ENCODE measurements around the gene DTYMK. TPM values are rescaled to one million over a fixed set of nuclear protein-coding genes. Genes with fewer than 3 reads are reported as not detected.
A peak's percentile ranks its signal among the peaks of the same experiment; 100 is the strongest.

The DTYMK gene
- total and polyA plus RNA-seq, 2 donors (not counting 1 experiment from before 2014, with no cell fraction given), result 19.5 to 26.3 TPM

GRCh38 chr2:241635756-241636155 lies 50.9 kb downstream of the DTYMK start:
- peaks cover 0 to 8% (median 0%) of the 10 kb centered on the region in 3 donors for H3K9me3 ChIP-seq (ENCODE audit: control extremely low read depth in 1 of 3, control insufficient read depth in 2 of 3, insufficient read depth in 1 of 3, low read length in 2 of 3)
- H3K4me3 ChIP-seq (ENCODE audit: control extremely low read depth in 1 of 5, extremely low read depth in 1 of 5, insufficient read depth in 1 of 5, low read depth in 2 of 5, low read length in 4 of 5), result peak overlapping the region in 2 of 5 experiments; percentile 59 to 97
- peak overlapping the region; percentile 85 for H3K27ac Mint-ChIP-seq
- H3K27me3 ChIP-seq (replicated peaks in 1 of 4; ENCODE audit: control extremely low read depth in 1 of 4, control insufficient read depth in 3 of 4, insufficient read depth in 4 of 4, low read length in 3 of 4), result no peaks in the 10 kb centered on the region
- ChIA-PET CTCF (no interaction called here), POLR2A (interaction anchor here (0.6 kb wide), 1 partner anchor 600 kb away, joined by 7 read pairs; no protein-coding TSS in a partner anchor)
- H4K20me1 ChIP-seq (ENCODE audit: control insufficient read depth, insufficient read depth, low read length, poor library complexity, severe bottlenecking), result peaks cover 38% of the 10 kb centered on the region
- peak overlapping the region; percentile 100 for H2AFZ ChIP-seq (ENCODE audit: insufficient read depth, low read depth, low read length, poor library complexity, severe bottlenecking)
- peaks cover 86% of the 10 kb centered on the region for H3K79me2 ChIP-seq (ENCODE audit: control insufficient read depth, insufficient read depth, low read length)
- H3K4me1 ChIP-seq (ENCODE audit: control insufficient read depth in 2 of 2, insufficient read depth in 2 of 2, low read length in 2 of 2), result peaks cover 19 to 24% of the 10 kb centered on the region in 2 donors
- WGBS (ENCODE audit: insufficient coverage), result 33% methylated on average over 1 of the region's 6 CpGs
- peaks cover 34% of the 10 kb centered on the region for H3K4me1 Mint-ChIP-seq
- no peaks in the 10 kb centered on the region for H3K9me3 Mint-ChIP-seq (ENCODE audit: insufficient read depth)
- H3K4me2 ChIP-seq (replicated peaks; ENCODE audit: low read depth, low read length, poor library complexity, severe bottlenecking), result peak overlapping the region; percentile 98
- peaks cover 0 to 26% of the 10 kb centered on the region in 2 experiments for H3K36me3 ChIP-seq (replicated peaks in 1 of 2; ENCODE audit: control extremely low read depth in 1 of 2, control insufficient read depth in 1 of 2, extremely low read depth in 1 of 2, insufficient read depth in 2 of 2, low read length in 1 of 2)
- DNase-seq, result no peak
- no peak for ATAC-seq (ENCODE audit: low read depth)
- H3K9ac ChIP-seq (ENCODE audit: low read length), result peak overlapping the region; percentile 77
- no peaks in the 10 kb centered on the region for H3K27me3 Mint-ChIP-seq
- peak overlapping the region; percentile 80 for H3K4me3 Mint-ChIP-seq
- intact Hi-C loops (cut with micrococcal nuclease), result loop anchor here (2.0 to 10.0 kb wide), 3 partner anchors 363 to 1075 kb away; partner anchors contain the start of gene DUSP28
- H3K27ac ChIP-seq (ENCODE audit: low read length in 2 of 2), result peak overlapping the region in 1 of 2 donors; percentile 65
- TF ChIP-seq EZH2 (IDR thresholded peaks at IDR 0.05; ENCODE audit: borderline replicate concordance, insufficient read depth, low read depth, low read length, poor library complexity, severe bottlenecking), result no peak
- TF ChIP-seq CTCF (IDR thresholded peaks at IDR 0.05), result no peak

- POLR2A ChIA-PET, result no interaction called here
- H3K4me3 Mint-ChIP-seq, result no peak overlapping the region
- Histone ChIP-seq H3K79me2 (ENCODE audit: control insufficient read depth, insufficient read depth, low read length) (peaks cover 80% of the 10 kb centered on the region), H3K9me3 (ENCODE audit: control extremely low read depth in 1 of 3, control insufficient read depth in 2 of 3, insufficient read depth in 1 of 3, low read length in 2 of 3) (no peaks in the 10 kb centered on the region), H2AFZ (ENCODE audit: insufficient read depth, low read depth, low read length, poor library complexity, severe bottlenecking) (no peak overlapping the region), H4K20me1 (ENCODE audit: control insufficient read depth, insufficient read depth, low read length, poor library complexity, severe bottlenecking) (peaks cover 21% of the 10 kb centered on the region), H3K27ac (ENCODE audit: low read length in 2 of 2) (no peak overlapping the region), H3K36me3 (replicated peaks in 1 of 2; ENCODE audit: control extremely low read depth in 1 of 2, control insufficient read depth in 1 of 2, extremely low read depth in 1 of 2, insufficient read depth in 2 of 2, low read length in 1 of 2) (peaks cover 0 to 15% of the 10 kb centered on the region in 2 experiments), H3K4me3 (ENCODE audit: control extremely low read depth in 1 of 5, extremely low read depth in 1 of 5, insufficient read depth in 1 of 5, low read depth in 2 of 5, low read length in 4 of 5) (no peak overlapping the region), H3K27me3 (replicated peaks in 1 of 4; ENCODE audit: control extremely low read depth in 1 of 4, control insufficient read depth in 3 of 4, insufficient read depth in 4 of 4, low read length in 3 of 4) (no peaks in the 10 kb centered on the region), H3K4me1 (ENCODE audit: control insufficient read depth in 2 of 2, insufficient read depth in 2 of 2, low read length in 2 of 2) (peaks cover 13 to 24% of the 10 kb centered on the region in 2 donors), H3K4me2 (replicated peaks; ENCODE audit: low read depth, low read length, poor library complexity, severe bottlenecking) (no peak overlapping the region), H3K9ac (ENCODE audit: low read length) (no peak overlapping the region)
- no peaks in the 10 kb centered on the region for H3K27me3 Mint-ChIP-seq
- H3K4me1 Mint-ChIP-seq, result peaks cover 20% of the 10 kb centered on the region
- H3K9me3 Mint-ChIP-seq (ENCODE audit: insufficient read depth), result no peaks in the 10 kb centered on the region
- ATAC-seq (ENCODE audit: low read depth) (no peak), DNase-seq (no peak)
- 98% methylated on average over 13 of the region's 17 CpGs for WGBS (ENCODE audit: insufficient coverage)
- TF ChIP-seq CTCF (IDR thresholded peaks at IDR 0.05) (no peak), EZH2 (IDR thresholded peaks at IDR 0.05; ENCODE audit: borderline replicate concordance, insufficient read depth, low read depth, low read length, poor library complexity, severe bottlenecking) (no peak)
- intact Hi-C loops (cut with micrococcal nuclease), result loop anchor here (10.0 kb wide), 1 partner anchor 419 kb away; no protein-coding TSS in a partner anchor
- H3K27ac Mint-ChIP-seq, result no peak overlapping the region
- CTCF ChIA-PET, result interaction anchor here (1.6 kb wide), 1 partner anchor 12 kb away, joined by 3 read pairs; no protein-coding TSS in a partner anchor
These were observed 53.1 kb downstream of the DTYMK start for GRCh38 chr2:241633561-241633960.
